Putamen (tissue), 1 donor: ENCODE data around the gene HEXIM1.

ENCODE experiments used
- DNase-seq: peaks from one replicate; pipeline ENCODE4 v3.0.0-alpha.2; 2016; ENCODE audit warnings: low spot score

The HEXIM1 gene

GRCh38 chr17:45172232-45172540 lies 23.9 kb downstream of the HEXIM1 start:
- DNase-seq = no peak

GRCh38 chr17:45172541-45173286 lies 24.4 kb downstream of the HEXIM1 start:
- peak; percentile 93 for DNase-seq

- DNase-seq = no peak
Measured at GRCh38 chr17:45175759-45176115, 27.5 kb downstream of the HEXIM1 start.

GRCh38 chr17:45177563-45177962 lies 29.3 kb downstream of the HEXIM1 start:
- no peak for DNase-seq

- DNase-seq = no peak
Measured at GRCh38 chr17:45184144-45184543, 35.9 kb downstream of the HEXIM1 start.

- no peak for DNase-seq
Measured at GRCh38 chr17:45186801-45187354, 38.6 kb downstream of the HEXIM1 start.

- DNase-seq = peak; percentile 62
Measured at GRCh38 chr17:45189009-45189408, 40.7 kb downstream of the HEXIM1 start.

GRCh38 chr17:45190503-45191255 lies 42.4 kb downstream of the HEXIM1 start:
- DNase-seq = no peak

- DNase-seq = no peak
Measured at GRCh38 chr17:45195424-45195823, 47.1 kb downstream of the HEXIM1 start.

- DNase-seq = no peak
Measured at GRCh38 chr17:45197108-45197507, 48.8 kb downstream of the HEXIM1 start.

GRCh38 chr17:45197555-45198334 lies 49.5 kb downstream of the HEXIM1 start:
- DNase-seq = peak; percentile 82

- DNase-seq = no peak
Measured at GRCh38 chr17:45200701-45201100, 52.4 kb downstream of the HEXIM1 start.

- no peak for DNase-seq
Measured at GRCh38 chr17:45201457-45201856, 53.2 kb downstream of the HEXIM1 start.
